OCI-LY3 (cell line): ENCODE measurements around the gene SPTBN2.
A peak's percentile ranks its signal among the peaks of the same experiment; 100 is the strongest.

Experiments
- H2AFZ ChIP-seq: fragments of 200-600, 300-600 bp; shearing (Covaris generic); 2 replicates; pipeline ENCODE4 v1.6.0; 2014; ENCODE audit warnings: antibody characterized with exemption, low read depth, low read length
- H3K27ac ChIP-seq: fragments of 200-600, 300-600 bp; sonication (generic); 2 replicates; pipeline ENCODE4 v1.5.1; 2014; ENCODE audit warnings: mild to moderate bottlenecking, low read length, moderate library complexity, mixed read lengths
- H3K27me3 ChIP-seq: fragments of 200-600, 300-600 bp; sonication (generic); 2 replicates; pipeline ENCODE4 v1.6.1; 2014; ENCODE audit warnings: low read depth, low read length, mixed read lengths
- H3K36me3 ChIP-seq: fragments of 200-600, 300-600 bp; sonication (generic); replicated peaks from 2 replicates; pipeline ENCODE3; 2014; ENCODE audit warnings: low read depth, low read length, mixed read lengths
- H3K4me1 ChIP-seq: fragments of 300-600, 200-600 bp; sonication (generic); 2 replicates; pipeline ENCODE4 v1.6.1; 2014; ENCODE audit warnings: low read length, mixed read lengths
- H3K4me2 ChIP-seq: fragments of 200-600, 300-600 bp; sonication (generic); 2 replicates; pipeline ENCODE4 v1.6.1; 2014; ENCODE audit warnings: low read length, mixed read lengths
- H3K4me3 ChIP-seq: fragments of 300-600, 200-600 bp; sonication (generic); 2 replicates; pipeline ENCODE4 v1.5.1; 2014; ENCODE audit warnings: antibody characterized with exemption, mild to moderate bottlenecking, low read length, moderate library complexity
- H3K79me2 ChIP-seq: fragments of 300-600, 200-600 bp; shearing (Covaris generic); 2 replicates; pipeline ENCODE4 v1.6.1; 2014; ENCODE audit warnings: mild to moderate bottlenecking, low read length, mixed read lengths
- H3K9ac ChIP-seq: fragments of 300-600, 200-600 bp; shearing (Covaris generic); 2 replicates; pipeline ENCODE4 v1.6.0; 2014; ENCODE audit warnings: mild to moderate bottlenecking, low read length, moderate library complexity
- H3K9me3 ChIP-seq: fragments of 200-600, 300-600 bp; shearing (Covaris generic); 2 replicates; pipeline ENCODE4 v1.6.1; 2014; ENCODE audit warnings: low read length, mixed read lengths; ENCODE audit not compliant: insufficient read depth
- H4K20me1 ChIP-seq: fragments of 200-600, 300-600 bp; sonication (generic); 2 replicates; pipeline ENCODE4 v1.6.1; 2016; ENCODE audit warnings: low read length, mixed read lengths; ENCODE audit not compliant: insufficient read depth
- CTCF ChIP-seq: fragments of 200-600, 300-600 bp; sonication (generic); IDR thresholded peaks from 2 replicates; pipeline ENCODE4 v1.5.1; 2014; ENCODE audit warnings: antibody characterized with exemption, low read length, low read depth
- EZH2phosphoT487 ChIP-seq: fragments of 200-600 bp; shearing (Covaris generic); IDR thresholded peaks from 2 replicates; pipeline ENCODE4 v1.6.1; 2018; ENCODE audit warnings: antibody characterized with exemption, mixed run types, low read depth

SPTBN2 gene

GRCh38 chr11:66728693-66729385 is at the start of gene SPTBN2:
Gene SPTBN2, minus strand, starts transcription at chr11:66729216. Its CDS starts 7,976 bp downstream, at chr11:66721240.
- H3K9ac ChIP-seq: peak within 1 kb of the TSS; percentile 73
- peaks cover 36% of the 10 kb centered on the region for H3K4me1 ChIP-seq
- TF ChIP-seq CTCF: no peak
- no peak for TF ChIP-seq EZH2phosphoT487
- H3K27me3 ChIP-seq: peaks cover 27% of the 10 kb centered on the region
- peak within 1 kb of the TSS; percentile 43 for H2AFZ ChIP-seq
- no peaks in the 10 kb centered on the region for H4K20me1 ChIP-seq
- no peak within 1 kb of the TSS for H3K27ac ChIP-seq
- no peaks in the 10 kb centered on the region for H3K36me3 ChIP-seq
- H3K4me2 ChIP-seq: peak within 1 kb of the TSS; percentile 95
- no peaks in the 10 kb centered on the region for H3K9me3 ChIP-seq
- H3K4me3 ChIP-seq: peak within 1 kb of the TSS; percentile 81
- H3K79me2 ChIP-seq: peaks cover 19% of the 10 kb centered on the region

- Histone ChIP-seq H3K4me3 (no peak overlapping the region), H4K20me1 (no peaks in the 10 kb centered on the region), H2AFZ (no peak overlapping the region), H3K27ac (no peak overlapping the region), H3K36me3 (peaks cover 12% of the 10 kb centered on the region), H3K27me3 (no peaks in the 10 kb centered on the region), H3K9ac (no peak overlapping the region), H3K79me2 (no peaks in the 10 kb centered on the region), H3K4me2 (no peak overlapping the region), H3K4me1 (peaks cover 7% of the 10 kb centered on the region), H3K9me3 (no peaks in the 10 kb centered on the region)
- no peak for TF ChIP-seq EZH2phosphoT487
These were observed 39.8 kb upstream of the SPTBN2 start for GRCh38 chr11:66768818-66769217.

GRCh38 chr11:66768088-66768521 is 39.1 kb upstream of the SPTBN2 start:
- H3K9ac ChIP-seq: no peak overlapping the region
- no peak overlapping the region for H2AFZ ChIP-seq
- peaks cover 7% of the 10 kb centered on the region for H3K4me1 ChIP-seq
- TF ChIP-seq EZH2phosphoT487 (no peak), CTCF (no peak)
- no peaks in the 10 kb centered on the region for H3K9me3 ChIP-seq
- H3K27me3 ChIP-seq: no peaks in the 10 kb centered on the region
- H3K4me2 ChIP-seq: no peak overlapping the region
- no peaks in the 10 kb centered on the region for H4K20me1 ChIP-seq
- H3K36me3 ChIP-seq: peaks cover 15% of the 10 kb centered on the region
- no peak overlapping the region for H3K27ac ChIP-seq
- H3K79me2 ChIP-seq: no peaks in the 10 kb centered on the region
- H3K4me3 ChIP-seq: no peak overlapping the region

GRCh38 chr11:66767666-66768065 is 38.6 kb upstream of the SPTBN2 start:
- no peak overlapping the region for H2AFZ ChIP-seq
- H3K27me3 ChIP-seq: no peaks in the 10 kb centered on the region
- H3K9ac ChIP-seq: no peak overlapping the region
- no peak overlapping the region for H3K27ac ChIP-seq
- no peak overlapping the region for H3K4me2 ChIP-seq
- H3K79me2 ChIP-seq: no peaks in the 10 kb centered on the region
- H3K36me3 ChIP-seq: peaks cover 15% of the 10 kb centered on the region
- peaks cover 7% of the 10 kb centered on the region for H3K4me1 ChIP-seq
- no peak overlapping the region for H3K4me3 ChIP-seq
- TF ChIP-seq EZH2phosphoT487 (no peak), CTCF (no peak)
- H4K20me1 ChIP-seq: no peaks in the 10 kb centered on the region
- no peaks in the 10 kb centered on the region for H3K9me3 ChIP-seq
